A549 (cell line): ENCODE results near the gene HMGN4.

Experiments
- CHD4 ChIP-seq: fragments of 200-600 bp; sonication (generic); IDR thresholded peaks from 2 replicates; pipeline ENCODE4 v1.6.1; 2016; ENCODE audit warnings: antibody characterized with exemption, mild to moderate bottlenecking, borderline replicate concordance
- JUN ChIP-seq, 2 experiments: fragments of >200 bp; sonication (Bioruptor Twin); formaldehyde crosslinking; IDR thresholded peaks; 2 replicates in 1 of 2; 3 replicates in 1 of 2; pipeline ENCODE4 v1.6.1; 2016 to 2017
- POLR2A ChIP-seq: IDR thresholded peaks from 2 replicates; pipeline ENCODE4 v1.6.1; 2012; ENCODE audit warnings: mild to moderate bottlenecking, low read length
- RCOR1 ChIP-seq: fragments of 150-350 bp; IDR thresholded peaks from 2 replicates; pipeline ENCODE4 v1.6.1; 2014; ENCODE audit warnings: antibody characterized with exemption, low read length, low read depth
- RNF2 ChIP-seq: fragments of 200-600 bp; sonication (generic); IDR thresholded peaks from 2 replicates; pipeline ENCODE4 v1.6.1; 2016; ENCODE audit warnings: low read depth, mild to moderate bottlenecking, antibody characterized with exemption, moderate library complexity, borderline replicate concordance
- ZNF302 ChIP-seq: fragments of 250-450 bp; sonication (Bioruptor Pico); IDR thresholded peaks from 2 replicates; pipeline ENCODE4 v1.9.0; 2021; ENCODE audit warnings: inconsistent platforms, mild to moderate bottlenecking, moderate library complexity
- TF ChIP-seq, protein P1 (sequence below): fragments of 450-650 bp; IDR thresholded peaks from 2 replicates; pipeline ENCODE4 v1.6.1; 2014; ENCODE audit warnings: antibody characterized with exemption
- TF ChIP-seq, protein P2 (sequence below): fragments of >200 bp; sonication (Bioruptor Twin); formaldehyde crosslinking; IDR thresholded peaks from 3 replicates; pipeline ENCODE4 v1.5.1; 2016
- TF ChIP-seq, protein P3 (sequence below): IDR thresholded peaks from 2 replicates; pipeline ENCODE4 v1.6.1; 2012; ENCODE audit warnings: low read depth, borderline replicate concordance

DNA sequence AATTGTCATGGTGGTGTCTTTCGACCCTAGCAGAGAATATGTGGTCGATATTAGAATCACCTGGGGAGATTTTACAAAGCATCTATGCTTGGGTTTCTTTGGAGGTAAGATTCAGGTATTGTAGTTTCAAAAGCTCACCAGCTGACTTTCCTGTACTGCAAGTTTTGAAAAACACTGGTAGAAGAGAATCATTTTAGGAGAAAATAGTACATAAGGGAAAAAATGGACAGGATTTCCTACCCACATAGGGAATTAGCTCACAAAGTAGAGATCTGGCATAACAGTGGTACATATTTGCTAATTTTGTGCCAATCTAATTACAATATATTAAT is 31.2 kb downstream of the HMGN4 start:
- TF ChIP-seq, protein P1, sequence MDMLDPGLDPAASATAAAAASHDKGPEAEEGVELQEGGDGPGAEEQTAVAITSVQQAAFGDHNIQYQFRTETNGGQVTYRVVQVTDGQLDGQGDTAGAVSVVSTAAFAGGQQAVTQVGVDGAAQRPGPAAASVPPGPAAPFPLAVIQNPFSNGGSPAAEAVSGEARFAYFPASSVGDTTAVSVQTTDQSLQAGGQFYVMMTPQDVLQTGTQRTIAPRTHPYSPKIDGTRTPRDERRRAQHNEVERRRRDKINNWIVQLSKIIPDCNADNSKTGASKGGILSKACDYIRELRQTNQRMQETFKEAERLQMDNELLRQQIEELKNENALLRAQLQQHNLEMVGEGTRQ, result no peak
- TF ChIP-seq ZNF302 (CRISPR knock-in tag), result no peak
- TF ChIP-seq, protein P2, sequence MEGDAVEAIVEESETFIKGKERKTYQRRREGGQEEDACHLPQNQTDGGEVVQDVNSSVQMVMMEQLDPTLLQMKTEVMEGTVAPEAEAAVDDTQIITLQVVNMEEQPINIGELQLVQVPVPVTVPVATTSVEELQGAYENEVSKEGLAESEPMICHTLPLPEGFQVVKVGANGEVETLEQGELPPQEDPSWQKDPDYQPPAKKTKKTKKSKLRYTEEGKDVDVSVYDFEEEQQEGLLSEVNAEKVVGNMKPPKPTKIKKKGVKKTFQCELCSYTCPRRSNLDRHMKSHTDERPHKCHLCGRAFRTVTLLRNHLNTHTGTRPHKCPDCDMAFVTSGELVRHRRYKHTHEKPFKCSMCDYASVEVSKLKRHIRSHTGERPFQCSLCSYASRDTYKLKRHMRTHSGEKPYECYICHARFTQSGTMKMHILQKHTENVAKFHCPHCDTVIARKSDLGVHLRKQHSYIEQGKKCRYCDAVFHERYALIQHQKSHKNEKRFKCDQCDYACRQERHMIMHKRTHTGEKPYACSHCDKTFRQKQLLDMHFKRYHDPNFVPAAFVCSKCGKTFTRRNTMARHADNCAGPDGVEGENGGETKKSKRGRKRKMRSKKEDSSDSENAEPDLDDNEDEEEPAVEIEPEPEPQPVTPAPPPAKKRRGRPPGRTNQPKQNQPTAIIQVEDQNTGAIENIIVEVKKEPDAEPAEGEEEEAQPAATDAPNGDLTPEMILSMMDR, result no peak
- no peak for TF ChIP-seq RCOR1
- TF ChIP-seq JUN (IDR thresholded peaks at IDR 0.05), result no peak
- no peak for TF ChIP-seq CHD4
- TF ChIP-seq, protein P3, sequence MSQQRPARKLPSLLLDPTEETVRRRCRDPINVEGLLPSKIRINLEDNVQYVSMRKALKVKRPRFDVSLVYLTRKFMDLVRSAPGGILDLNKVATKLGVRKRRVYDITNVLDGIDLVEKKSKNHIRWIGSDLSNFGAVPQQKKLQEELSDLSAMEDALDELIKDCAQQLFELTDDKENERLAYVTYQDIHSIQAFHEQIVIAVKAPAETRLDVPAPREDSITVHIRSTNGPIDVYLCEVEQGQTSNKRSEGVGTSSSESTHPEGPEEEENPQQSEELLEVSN, result no peak
- no peak for TF ChIP-seq RNF2
- no peak for TF ChIP-seq POLR2A
